ENCODE measurements around the gene METTL25. TPM values are rescaled to one million over a fixed set of nuclear protein-coding genes. Genes with fewer than 3 reads are reported as not detected.

METTL25 gene
- total RNA-seq, 5 donors from 2014 or later (not counting 1 experiment from before 2014, with no cell fraction given) = 14.5 to 19.7 (median 19.0) TPM

DNA sequence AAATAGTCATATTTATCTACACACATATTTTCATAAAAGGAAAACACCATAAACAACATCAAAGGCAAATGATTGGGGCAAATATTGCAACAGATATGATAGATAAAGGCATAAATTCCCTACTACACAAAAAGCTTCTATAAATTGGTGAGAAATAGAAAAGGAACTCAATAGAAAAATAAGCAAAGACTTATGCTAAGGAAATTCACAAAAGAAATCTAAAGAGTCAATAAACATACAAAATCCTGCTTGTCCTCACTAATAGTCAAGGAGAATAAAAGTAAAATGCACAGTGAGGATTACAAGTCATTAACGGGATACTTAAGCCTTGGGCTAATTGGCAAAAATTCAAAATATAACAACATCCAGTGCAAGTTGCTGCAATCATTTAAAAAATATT, 30.5 kb upstream of the METTL25 start:
- Mint-ChIP-seq H3K27me3 (peaks cover 0 to 5% of the 10 kb centered on the region in 2 donors), H3K36me3 (no peaks in the 10 kb centered on the region), H3K4me3 (no peak overlapping the region), H3K4me1 (no peaks in the 10 kb centered on the region), H3K27ac (no peak overlapping the region), H3K9me3 (no peaks in the 10 kb centered on the region)
- ChIA-PET CTCF (interaction anchor here in 1 of 2 donors (0.5 to 1.2 kb wide), 4 partner anchors 27 to 683 kb away, joined by 3 to 6 read pairs (median 4); partner anchors contain the start of gene METTL25), POLR2A (interaction anchor here in 1 of 2 donors (0.7 kb wide), 1 partner anchor 25 kb away, joined by 3 read pairs; no protein-coding TSS in a partner anchor)
- H3K9me3 ChIP-seq = no peaks in the 10 kb centered on the region
- H3K4me1 ChIP-seq (ENCODE audit: control insufficient read depth in 1 of 2, extremely low read depth in 1 of 2, insufficient read depth in 2 of 2, low read length in 2 of 2) = no peaks in the 10 kb centered on the region
- H3K36me3 ChIP-seq (ENCODE audit: control insufficient read depth in 2 of 2, extremely low read depth in 1 of 2, insufficient read depth in 1 of 2, low read length in 1 of 2) = no peaks in the 10 kb centered on the region
- H3K4me3 ChIP-seq (ENCODE audit: control insufficient read depth in 1 of 2, extremely low read depth in 1 of 2, low read length in 1 of 2) = no peak overlapping the region
- no peak for DNase-seq
- ATAC-seq (replicated peaks in 1 of 4) = no peak
- WGBS (ENCODE audit: insufficient coverage) = 67% methylated on average over 1 of the region's 1 CpG
- no peaks in the 10 kb centered on the region for H3K27me3 ChIP-seq (replicated peaks in 1 of 2; ENCODE audit: control insufficient read depth in 2 of 2, extremely low read depth in 1 of 2, insufficient read depth in 2 of 2, low read length in 1 of 2)
- H3K27ac ChIP-seq (ENCODE audit: low read length) = no peak overlapping the region

DNA sequence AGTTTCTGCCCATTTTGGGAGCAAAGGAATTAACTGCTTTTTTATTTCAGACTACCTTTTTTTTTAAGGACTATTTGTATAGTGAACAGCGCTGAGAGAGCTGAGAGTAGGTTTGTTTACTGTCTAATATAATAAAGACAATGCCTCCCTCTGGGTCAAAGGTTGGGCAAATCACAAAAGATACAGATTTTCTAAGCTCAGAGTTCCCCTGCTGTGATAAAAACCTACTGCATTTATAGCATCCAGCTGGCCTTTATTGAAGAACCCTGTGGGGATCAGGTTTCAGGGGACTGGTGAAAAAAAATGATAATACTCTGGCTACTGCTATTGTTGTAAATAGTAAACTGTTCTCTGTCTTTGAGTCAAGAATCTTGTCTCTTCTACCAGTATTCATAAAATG, 28.8 kb upstream of the METTL25 start:
- Mint-ChIP-seq H3K9me3 (no peaks in the 10 kb centered on the region), H3K36me3 (no peaks in the 10 kb centered on the region), H3K27ac (no peak overlapping the region), H3K4me1 (no peaks in the 10 kb centered on the region), H3K4me3 (no peak overlapping the region), H3K27me3 (peaks cover 0 to under 1% of the 10 kb centered on the region in 2 donors)
- H3K27ac ChIP-seq (ENCODE audit: low read length) = no peak overlapping the region
- CTCF ChIA-PET = no interaction called here
- ATAC-seq (replicated peaks in 1 of 4) (no peak), DNase-seq (no peak)
- no CpG with 5 or more reads among the region's 1 CpG for WGBS (ENCODE audit: insufficient coverage)
- H3K9me3 ChIP-seq = no peaks in the 10 kb centered on the region
- H3K27me3 ChIP-seq (replicated peaks in 1 of 2; ENCODE audit: control insufficient read depth in 2 of 2, extremely low read depth in 1 of 2, insufficient read depth in 2 of 2, low read length in 1 of 2) = peaks cover 0 to 2% of the 10 kb centered on the region in 2 experiments
- H3K36me3 ChIP-seq (ENCODE audit: control insufficient read depth in 2 of 2, extremely low read depth in 1 of 2, insufficient read depth in 1 of 2, low read length in 1 of 2) = no peaks in the 10 kb centered on the region
- POLR2A ChIA-PET = no interaction called here
- H3K4me1 ChIP-seq (ENCODE audit: control insufficient read depth in 1 of 2, extremely low read depth in 1 of 2, insufficient read depth in 2 of 2, low read length in 2 of 2) = no peaks in the 10 kb centered on the region
- H3K4me3 ChIP-seq (ENCODE audit: control insufficient read depth in 1 of 2, extremely low read depth in 1 of 2, low read length in 1 of 2) = no peak overlapping the region

DNA sequence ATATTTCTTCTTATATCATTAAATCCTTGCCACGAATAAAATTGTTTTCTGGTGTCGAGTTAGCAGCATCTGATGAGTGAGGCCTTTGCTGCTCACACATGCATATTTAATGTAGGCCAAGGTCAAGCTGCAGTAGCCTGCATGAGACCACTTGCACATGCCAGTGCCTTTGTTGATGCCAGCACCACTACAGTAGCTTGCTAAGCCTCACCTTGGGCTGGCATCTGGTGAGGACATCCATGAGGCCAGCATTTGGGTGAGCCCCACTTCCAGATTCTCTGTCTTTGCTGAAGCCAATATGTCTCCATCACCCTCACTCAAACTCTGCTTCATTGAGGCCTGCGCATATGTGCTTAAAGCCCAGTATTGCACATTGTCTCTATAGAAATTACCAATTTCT, 8.2 kb upstream of the METTL25 start:
- CTCF ChIA-PET = no interaction called here
- 92% methylated on average over 3 of the region's 3 CpGs for WGBS (ENCODE audit: insufficient coverage)
- Histone ChIP-seq H3K27ac (ENCODE audit: low read length) (no peak overlapping the region), H3K27me3 (replicated peaks in 1 of 2; ENCODE audit: control insufficient read depth in 2 of 2, extremely low read depth in 1 of 2, insufficient read depth in 2 of 2, low read length in 1 of 2) (no peaks in the 10 kb centered on the region), H3K9me3 (no peaks in the 10 kb centered on the region), H3K36me3 (ENCODE audit: control insufficient read depth in 2 of 2, extremely low read depth in 1 of 2, insufficient read depth in 1 of 2, low read length in 1 of 2) (peaks cover 3 to 38% of the 10 kb centered on the region in 2 donors), H3K4me3 (ENCODE audit: control insufficient read depth in 1 of 2, extremely low read depth in 1 of 2, low read length in 1 of 2) (no peak overlapping the region), H3K4me1 (ENCODE audit: control insufficient read depth in 1 of 2, extremely low read depth in 1 of 2, insufficient read depth in 2 of 2, low read length in 2 of 2) (no peaks in the 10 kb centered on the region)
- DNase-seq (no peak), ATAC-seq (replicated peaks in 1 of 4) (no peak)
- no peaks in the 10 kb centered on the region for H3K27me3 Mint-ChIP-seq
- peaks cover 5 to 10% (median 6%) of the 10 kb centered on the region in 3 donors for H3K4me1 Mint-ChIP-seq
- no peak overlapping the region for H3K27ac Mint-ChIP-seq
- H3K36me3 Mint-ChIP-seq = peaks cover 27% of the 10 kb centered on the region
- no peaks in the 10 kb centered on the region for H3K9me3 Mint-ChIP-seq
- H3K4me3 Mint-ChIP-seq = no peak overlapping the region
- POLR2A ChIA-PET = no interaction called here

- Mint-ChIP-seq H3K4me1 (peaks cover 17 to 22% (median 17%) of the 10 kb centered on the region in 3 donors), H3K9me3 (no peaks in the 10 kb centered on the region), H3K27me3 (no peaks in the 10 kb centered on the region), H3K4me3 (no peak overlapping the region), H3K36me3 (peaks cover 37% of the 10 kb centered on the region), H3K27ac (no peak overlapping the region)
- Histone ChIP-seq H3K36me3 (ENCODE audit: control insufficient read depth in 2 of 2, extremely low read depth in 1 of 2, insufficient read depth in 1 of 2, low read length in 1 of 2) (peaks cover 3 to 47% of the 10 kb centered on the region in 2 donors), H3K4me1 (ENCODE audit: control insufficient read depth in 1 of 2, extremely low read depth in 1 of 2, insufficient read depth in 2 of 2, low read length in 2 of 2) (peaks cover 0 to 6% of the 10 kb centered on the region in 2 experiments), H3K27ac (ENCODE audit: low read length) (no peak overlapping the region), H3K4me3 (ENCODE audit: control insufficient read depth in 1 of 2, extremely low read depth in 1 of 2, low read length in 1 of 2) (no peak overlapping the region), H3K9me3 (no peaks in the 10 kb centered on the region), H3K27me3 (replicated peaks in 1 of 2; ENCODE audit: control insufficient read depth in 2 of 2, extremely low read depth in 1 of 2, insufficient read depth in 2 of 2, low read length in 1 of 2) (no peaks in the 10 kb centered on the region)
- 100% methylated on average over 3 of the region's 6 CpGs for WGBS (ENCODE audit: insufficient coverage)
- DNase-seq (no peak), ATAC-seq (replicated peaks in 1 of 4) (no peak)
- ChIA-PET POLR2A (no interaction called here), CTCF (no interaction called here)
These were observed 6.9 kb upstream of the METTL25 start for GRCh38 chr12:82351390-82351789.

DNA sequence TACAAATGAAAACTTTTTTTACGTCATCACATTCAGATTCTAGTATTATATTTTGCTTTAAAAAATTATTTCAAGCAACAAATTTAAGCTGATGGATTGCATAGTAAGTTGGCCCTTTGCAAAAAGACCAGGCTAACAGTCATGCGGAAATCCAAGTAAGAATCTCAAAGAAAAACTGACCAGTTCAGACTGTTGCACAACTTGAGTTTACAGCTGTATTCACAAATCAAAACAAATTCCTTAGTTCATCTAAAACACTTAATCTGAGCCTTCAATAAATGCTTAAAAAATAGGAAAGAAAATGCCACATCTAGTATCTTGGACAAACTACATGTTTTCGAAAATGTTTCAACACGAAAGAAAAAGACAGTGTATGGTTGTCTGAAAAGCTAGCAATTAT, 989 bp upstream of the METTL25 start:
- ATAC-seq (replicated peaks in 1 of 4) (no peak), DNase-seq (no peak)
- no CpG with 5 or more reads among the region's 4 CpGs for WGBS (ENCODE audit: insufficient coverage)
- CTCF ChIA-PET = no interaction called here
- peak overlapping the region; percentile 69 to 99 for H3K4me3 ChIP-seq (ENCODE audit: control insufficient read depth in 1 of 2, extremely low read depth in 1 of 2, low read length in 1 of 2)
- Mint-ChIP-seq H3K27ac (peak overlapping the region; percentile 98 to 99), H3K9me3 (no peaks in the 10 kb centered on the region), H3K36me3 (peaks cover 52% of the 10 kb centered on the region), H3K4me3 (peak overlapping the region; percentile 99 to 100 (median 99)), H3K27me3 (no peaks in the 10 kb centered on the region), H3K4me1 (peaks cover 61 to 62% (median 62%) of the 10 kb centered on the region in 3 donors)
- H3K4me1 ChIP-seq (ENCODE audit: control insufficient read depth in 1 of 2, extremely low read depth in 1 of 2, insufficient read depth in 2 of 2, low read length in 2 of 2) = peaks cover 13 to 28% of the 10 kb centered on the region in 2 experiments
- POLR2A ChIA-PET = interaction anchor here in 1 of 2 donors (2.5 kb wide), 1 partner anchor 9 kb away, joined by 7 read pairs; no protein-coding TSS in a partner anchor
- H3K27ac ChIP-seq (ENCODE audit: low read length) = peak overlapping the region; percentile 98
- peaks cover 0 to 34% of the 10 kb centered on the region in 2 donors for H3K36me3 ChIP-seq (ENCODE audit: control insufficient read depth in 2 of 2, extremely low read depth in 1 of 2, insufficient read depth in 1 of 2, low read length in 1 of 2)
- H3K27me3 ChIP-seq (replicated peaks in 1 of 2; ENCODE audit: control insufficient read depth in 2 of 2, extremely low read depth in 1 of 2, insufficient read depth in 2 of 2, low read length in 1 of 2) = no peaks in the 10 kb centered on the region
- H3K9me3 ChIP-seq = no peaks in the 10 kb centered on the region

GRCh38 chr12:82357845-82358199, 507 bp upstream of the METTL25 start:
- Mint-ChIP-seq H3K4me3 (peak overlapping the region; percentile 99 to 100 (median 99)), H3K27ac (peak overlapping the region; percentile 98 to 99), H3K27me3 (no peaks in the 10 kb centered on the region), H3K9me3 (no peaks in the 10 kb centered on the region), H3K36me3 (peaks cover 55% of the 10 kb centered on the region), H3K4me1 (peaks cover 64 to 67% (median 66%) of the 10 kb centered on the region in 3 donors)
- Histone ChIP-seq H3K27ac (ENCODE audit: low read length) (peak overlapping the region; percentile 98), H3K9me3 (no peaks in the 10 kb centered on the region), H3K4me3 (ENCODE audit: control insufficient read depth in 1 of 2, extremely low read depth in 1 of 2, low read length in 1 of 2) (peak overlapping the region; percentile 69 to 99), H3K27me3 (replicated peaks in 1 of 2; ENCODE audit: control insufficient read depth in 2 of 2, extremely low read depth in 1 of 2, insufficient read depth in 2 of 2, low read length in 1 of 2) (no peaks in the 10 kb centered on the region), H3K4me1 (ENCODE audit: control insufficient read depth in 1 of 2, extremely low read depth in 1 of 2, insufficient read depth in 2 of 2, low read length in 2 of 2) (peaks cover 13 to 28% of the 10 kb centered on the region in 2 experiments), H3K36me3 (ENCODE audit: control insufficient read depth in 2 of 2, extremely low read depth in 1 of 2, insufficient read depth in 1 of 2, low read length in 1 of 2) (peaks cover 0 to 32% of the 10 kb centered on the region in 2 donors)
- no peak for ATAC-seq (replicated peaks in 1 of 4)
- DNase-seq = no peak
- POLR2A ChIA-PET = no interaction called here
- CTCF ChIA-PET = interaction anchor here in 1 of 2 donors (0.6 to 1.2 kb wide), 4 partner anchors 17 to 714 kb away, joined by 3 to 7 read pairs (median 3); partner anchors contain the start of gene TMTC2
- WGBS (ENCODE audit: insufficient coverage) = 0% methylated on average over 5 of the region's 10 CpGs
